Right lobe of liver (tissue), 6 donors: Measurements from ENCODE around the gene MAPK14. TPM values are rescaled to one million over a fixed set of nuclear protein-coding genes. Genes with fewer than 3 reads are reported as not detected.

ENCODE experiments used
- ATAC-seq, 4 donors: fragments of 200-7000 bp; cut with Tn5 transposase; one replicate each; pipeline ENCODE4 v1.9.1; 2020; ENCODE audit warnings: mild to moderate bottlenecking in 4 of 4, moderate library complexity in 4 of 4
- DNase-seq, 3 donors: peaks; one replicate each; pipeline ENCODE4 v3.0.0-alpha.2; 2020
- H3K27ac ChIP-seq, 3 donors: fragments of 200-600 bp; one replicate each; pipeline ENCODE4 v1.8.0; 2022
- H3K27me3 ChIP-seq, 2 donors: fragments of 200-600 bp; one replicate each; pipeline ENCODE4 v1.8.0; 2022
- H3K36me3 ChIP-seq, 4 donors: fragments of 200-600 bp; sonication (generic) in 1 of 4; one replicate each; pipeline versions ENCODE4 v1.5.1 to v1.8.0; 2017 to 2022; ENCODE audit warnings: control low read depth in 1 of 4
- H3K4me1 ChIP-seq, 4 donors: fragments of 200-600 bp; sonication (generic) in 1 of 4; one replicate each; pipeline versions ENCODE4 v1.5.1 to v1.8.0; 2017 to 2022; ENCODE audit warnings: control low read depth in 1 of 4
- H3K4me3 ChIP-seq, 3 donors: fragments of 200-600 bp; one replicate each; pipeline ENCODE4 v1.8.0; 2022
- H3K9me3 ChIP-seq, 4 donors: fragments of 200-600 bp; sonication (generic) in 1 of 4; one replicate each; pipeline versions ENCODE4 v1.5.1 to v1.8.0; 2017 to 2022; ENCODE audit warnings: control low read depth in 1 of 4
- CTCF ChIP-seq, 4 donors: fragments of 200-600 bp in 3 of 4; fragments of 450-650 bp in 1 of 4; IDR thresholded peaks; one replicate each; pipeline versions ENCODE4 v1.5.1 to v1.8.0; 2016 to 2022; ENCODE audit warnings: antibody characterized with exemption in 4 of 4, mild to moderate bottlenecking in 2 of 4
- POLR2A ChIP-seq: fragments of 450-650 bp; IDR thresholded peaks from one replicate; pipeline ENCODE4 v1.6.1; 2017; ENCODE audit warnings: antibody characterized with exemption, mild to moderate bottlenecking
- WGBS: methylation state at CpG from one replicate; pipeline ENCODE4 v1.1.6; 2018; ENCODE audit warnings: low coverage, low lambda C conversion rate; ENCODE audit not compliant: insufficient coverage; ENCODE audit errors: missing lambda C conversion rate; 5-methylcytosine and 5-hydroxymethylcytosine counted together
- intact Hi-C, 2 donors: fragments of 100-400 bp; cut with DNase I; formaldehyde crosslinking; loops; one replicate each; pipeline versions ENCODE4 v1.11.2 to v1.14.1; 2022
- total RNA-seq, 6 experiments: library from RNA; depleted of rRNA in 2 of 6; stranded (reverse); fragments of >200 nt in 2 of 6; fragmentation: NEBNext Ultra II Directional in 3 of 6; extraction: Animal tissue kit (Norgen Biotek cat#: 25700) in 3 of 6; gene quantifications; one replicate each; pipeline versions ENCODE4 v1.1.0 to v1.2.4, GENCODE V29; 2016 to 2023
- donor health status: DM: no; HTN: yes; CAD: no.
- donor health status: DM: no; HTN: no; CAD: no.
- donor health status: DM: no; HTN: no; CAD: no.
- donor health status: DM: no; HTN: yes; CAD: no.
- donor health status: DM: no; HTN: yes; CAD: no.

Gene MAPK14
- total RNA-seq, 6 experiments from 2014 or later: 37.9 to 53.3 (median 45.3) TPM

- Histone ChIP-seq H3K4me1 (no peaks in the 10 kb centered on the region), H3K36me3 (no peaks in the 10 kb centered on the region), H3K4me3 (no peak overlapping the region), H3K27ac (no peak overlapping the region), H3K27me3 (no peaks in the 10 kb centered on the region), H3K9me3 (no peaks in the 10 kb centered on the region)
- intact Hi-C loops: no loop called here
- no peak for DNase-seq
- 97% methylated on average over 2 of the region's 2 CpGs for WGBS
- no peak for ATAC-seq
- TF ChIP-seq CTCF (IDR thresholded peaks at IDR 0.05) (no peak), POLR2A (no peak)
Observed at GRCh38 chr6:36155662-36156061, 128.1 kb downstream of the MAPK14 start.

GRCh38 chr6:36160147-36160760, 132.6 kb downstream of the MAPK14 start:
- Histone ChIP-seq H3K4me1 (no peaks in the 10 kb centered on the region), H3K27me3 (no peaks in the 10 kb centered on the region), H3K4me3 (no peak overlapping the region), H3K27ac (no peak overlapping the region), H3K9me3 (no peaks in the 10 kb centered on the region), H3K36me3 (no peaks in the 10 kb centered on the region)
- WGBS: 84% methylated on average over 2 of the region's 4 CpGs
- intact Hi-C loops: no loop called here
- TF ChIP-seq CTCF (IDR thresholded peaks at IDR 0.05) (no peak), POLR2A (no peak)
- ATAC-seq (no peak), DNase-seq (no peak)

Other genes with a start within 250 kb of the MAPK14 start
- gene CLPSL1, start 246.8 kb upstream of the MAPK14 start, total RNA-seq: not detected
- gene CLPS, start 230.5 kb upstream of the MAPK14 start, total RNA-seq: not detected
- gene LHFPL5, start 222.5 kb upstream of the MAPK14 start, total RNA-seq: not detected
- gene SRPK1, start 106.7 kb upstream of the MAPK14 start, total RNA-seq: 10 to 100 TPM; 18.4 to 64.1 (median 26.4) TPM
- gene SLC26A8, start 3.2 kb upstream of the MAPK14 start, total RNA-seq: under 1 TPM; 0.06 to 0.33 (median 0.09) TPM
- gene MAPK13, start 102.7 kb downstream of the MAPK14 start, total RNA-seq: 1 to 10 TPM; 2.2 to 5.0 (median 3.0) TPM
- gene BRPF3, start 168.9 kb downstream of the MAPK14 start, total RNA-seq: 10 to 100 TPM; 14.2 to 20.8 (median 18.6) TPM
- not detected for gene PNPLA1, start 242.3 kb downstream of the MAPK14 start, total RNA-seq